ENCODE results near the gene SLC37A1.

Gene SLC37A1

GRCh38 chr21:42587036-42587435, 73.4 kb downstream of the SLC37A1 start:
- Mint-ChIP-seq H3K4me3 (no peak overlapping the region), H3K27me3 (ENCODE audit: low read depth) (peaks cover 14% of the 10 kb centered on the region), H3K27ac (peak overlapping the region in 1 of 3 experiments; percentile 23), H3K4me1 (no peaks in the 10 kb centered on the region), H3K9me3 (no peaks in the 10 kb centered on the region), H3K36me3 (ENCODE audit: low read depth) (no peaks in the 10 kb centered on the region)
- TF ChIP-seq, protein P1, sequence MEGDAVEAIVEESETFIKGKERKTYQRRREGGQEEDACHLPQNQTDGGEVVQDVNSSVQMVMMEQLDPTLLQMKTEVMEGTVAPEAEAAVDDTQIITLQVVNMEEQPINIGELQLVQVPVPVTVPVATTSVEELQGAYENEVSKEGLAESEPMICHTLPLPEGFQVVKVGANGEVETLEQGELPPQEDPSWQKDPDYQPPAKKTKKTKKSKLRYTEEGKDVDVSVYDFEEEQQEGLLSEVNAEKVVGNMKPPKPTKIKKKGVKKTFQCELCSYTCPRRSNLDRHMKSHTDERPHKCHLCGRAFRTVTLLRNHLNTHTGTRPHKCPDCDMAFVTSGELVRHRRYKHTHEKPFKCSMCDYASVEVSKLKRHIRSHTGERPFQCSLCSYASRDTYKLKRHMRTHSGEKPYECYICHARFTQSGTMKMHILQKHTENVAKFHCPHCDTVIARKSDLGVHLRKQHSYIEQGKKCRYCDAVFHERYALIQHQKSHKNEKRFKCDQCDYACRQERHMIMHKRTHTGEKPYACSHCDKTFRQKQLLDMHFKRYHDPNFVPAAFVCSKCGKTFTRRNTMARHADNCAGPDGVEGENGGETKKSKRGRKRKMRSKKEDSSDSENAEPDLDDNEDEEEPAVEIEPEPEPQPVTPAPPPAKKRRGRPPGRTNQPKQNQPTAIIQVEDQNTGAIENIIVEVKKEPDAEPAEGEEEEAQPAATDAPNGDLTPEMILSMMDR (IDR thresholded peaks at IDR 0.05; ENCODE audit: unreplicated experiment in 3 of 3): no peak

GRCh38 chr21:42590431-42591131, 76.9 kb downstream of the SLC37A1 start:
- H3K27me3 Mint-ChIP-seq (ENCODE audit: low read depth): peaks cover 5% of the 10 kb centered on the region
- no peaks in the 10 kb centered on the region for H3K9me3 Mint-ChIP-seq
- TF ChIP-seq, protein P1 (IDR thresholded peaks at IDR 0.05; ENCODE audit: unreplicated experiment in 3 of 3): no peak
- no peaks in the 10 kb centered on the region for H3K4me1 Mint-ChIP-seq
- no peak overlapping the region for H3K4me3 Mint-ChIP-seq
- H3K27ac Mint-ChIP-seq: peak overlapping the region in 1 of 3 experiments; percentile 51
- H3K36me3 Mint-ChIP-seq (ENCODE audit: low read depth): no peaks in the 10 kb centered on the region

DNA sequence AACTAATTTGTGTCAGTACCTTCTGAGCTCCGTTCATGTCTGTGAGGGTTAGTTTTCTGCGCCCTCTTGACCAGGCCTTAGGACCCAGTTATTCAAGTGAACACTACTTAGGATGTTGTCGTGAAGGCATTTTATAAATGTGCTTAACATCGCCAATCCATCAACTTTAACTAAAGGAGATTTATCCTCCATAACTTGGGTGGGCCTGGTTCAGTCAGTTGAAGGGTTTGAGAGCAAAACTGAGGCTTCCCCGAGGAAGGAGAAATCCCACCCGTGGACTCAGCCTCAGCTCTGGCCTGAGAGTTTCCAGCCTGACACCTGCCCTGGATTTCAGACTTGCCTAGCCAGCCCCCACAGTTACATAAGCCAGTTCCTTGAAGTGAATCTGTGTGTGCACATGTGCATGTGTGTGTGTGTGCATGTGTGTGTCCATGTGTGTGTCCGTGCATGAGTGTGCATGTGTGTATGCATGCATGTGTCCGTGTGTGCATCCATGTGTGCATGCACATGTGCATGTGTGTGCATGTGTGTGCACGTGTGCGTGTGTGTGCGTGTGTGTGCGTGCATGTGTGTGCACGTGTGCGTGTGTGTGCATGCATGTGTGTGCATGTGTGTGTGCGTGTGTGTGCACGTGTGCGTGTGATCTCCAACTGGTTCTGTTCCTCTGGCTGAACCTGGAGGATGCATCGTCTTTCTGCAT, 77.7 kb downstream of the SLC37A1 start:
- Mint-ChIP-seq H3K27ac (peak overlapping the region in 1 of 3 experiments; percentile 51), H3K9me3 (peaks cover 5% of the 10 kb centered on the region), H3K4me1 (no peaks in the 10 kb centered on the region), H3K36me3 (ENCODE audit: low read depth) (peaks cover 5% of the 10 kb centered on the region), H3K4me3 (no peak overlapping the region), H3K27me3 (ENCODE audit: low read depth) (peaks cover 5% of the 10 kb centered on the region)
- TF ChIP-seq, protein P1 (IDR thresholded peaks at IDR 0.05; ENCODE audit: unreplicated experiment in 3 of 3): no peak

DNA sequence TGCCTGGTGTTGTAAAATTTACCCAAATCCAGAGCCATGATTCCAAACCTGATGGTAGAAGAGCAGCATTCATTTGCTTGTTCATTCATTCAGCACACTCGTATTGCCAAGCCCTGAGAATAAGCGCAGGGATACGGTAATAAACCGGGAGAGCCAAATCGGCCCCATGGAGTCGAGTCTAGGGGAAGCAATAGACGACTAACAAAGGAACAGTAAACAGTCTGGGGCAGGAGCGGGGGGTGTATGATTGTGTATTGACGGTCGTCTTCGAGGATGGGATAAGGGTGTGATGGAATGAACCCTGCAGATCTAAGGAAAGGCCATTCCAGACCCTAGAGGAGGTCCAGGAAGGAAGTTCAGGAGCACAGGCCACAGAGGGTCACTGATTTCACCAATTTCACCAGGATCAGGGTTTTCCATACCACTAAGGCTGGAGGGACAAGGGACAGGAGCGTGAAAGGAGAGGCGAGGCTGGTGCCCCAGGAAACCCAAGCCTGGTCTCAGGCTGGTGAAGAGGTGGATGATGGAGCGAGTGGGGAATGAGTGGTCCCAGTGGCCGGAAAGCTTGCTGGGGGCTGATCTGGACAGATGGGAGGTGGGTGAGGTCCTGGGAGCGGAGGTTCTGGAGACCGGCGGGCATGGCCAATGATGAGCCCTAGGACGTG, 78.6 kb downstream of the SLC37A1 start:
- Mint-ChIP-seq H3K27ac (no peak overlapping the region), H3K36me3 (ENCODE audit: low read depth) (peaks cover 9% of the 10 kb centered on the region), H3K9me3 (peaks cover 13% of the 10 kb centered on the region), H3K4me1 (no peaks in the 10 kb centered on the region), H3K4me3 (peak overlapping the region in 2 of 3 experiments; percentile 35 to 49), H3K27me3 (ENCODE audit: low read depth) (no peaks in the 10 kb centered on the region)
- TF ChIP-seq, protein P1 (IDR thresholded peaks at IDR 0.05; ENCODE audit: unreplicated experiment in 3 of 3): no peak

- H3K27me3 Mint-ChIP-seq (ENCODE audit: low read depth): no peaks in the 10 kb centered on the region
- peak overlapping the region in 1 of 3 experiments; percentile 15 for H3K4me3 Mint-ChIP-seq
- TF ChIP-seq, protein P1 (IDR thresholded peaks at IDR 0.05; ENCODE audit: unreplicated experiment in 3 of 3): peak; percentile 77 to 91 (median 84)
- H3K27ac Mint-ChIP-seq: no peak overlapping the region
- no peaks in the 10 kb centered on the region for H3K4me1 Mint-ChIP-seq
- H3K36me3 Mint-ChIP-seq (ENCODE audit: low read depth): peaks cover 14% of the 10 kb centered on the region
- peaks cover 19% of the 10 kb centered on the region for H3K9me3 Mint-ChIP-seq
Measured at GRCh38 chr21:42593007-42593814, 79.6 kb downstream of the SLC37A1 start.
